ENCODE data around the gene B4GALT2. TPM values are rescaled to one million over a fixed set of nuclear protein-coding genes. Genes with fewer than 3 reads are reported as not detected.

B4GALT2 gene
- total RNA-seq, 4 donors from 2014 or later, result 8.2 to 28.9 (median 22.2) TPM

DNA sequence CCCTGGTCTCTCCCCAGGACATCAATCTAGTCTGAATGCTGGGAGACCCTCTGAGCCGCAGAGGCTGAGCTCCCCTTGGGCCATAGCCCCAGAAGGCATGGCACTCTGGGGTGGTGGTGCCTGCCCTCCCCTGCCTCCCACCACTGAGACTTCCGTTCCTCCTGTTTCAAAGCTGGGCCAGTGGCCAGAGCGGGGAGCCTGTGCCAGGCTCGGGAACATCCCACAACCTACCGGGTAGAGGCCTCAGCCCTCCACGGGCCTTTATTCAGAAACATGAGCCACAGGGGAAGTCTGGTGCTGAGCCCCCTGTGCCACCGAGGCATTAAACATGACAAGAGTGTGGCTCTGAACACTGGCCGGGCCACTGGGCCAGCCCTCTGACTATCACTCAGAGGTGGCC, 20.4 kb downstream of the B4GALT2 start:
- Histone ChIP-seq H3K9me3 (no peaks in the 10 kb centered on the region), H3K27ac (no peak overlapping the region), H3K27me3 (no peaks in the 10 kb centered on the region), H3K4me3 (no peak overlapping the region), H3K36me3 (peaks cover 0 to 9% (median 0%) of the 10 kb centered on the region in 3 donors), H3K4me1 (peaks cover 0 to 7% (median 0%) of the 10 kb centered on the region in 4 donors)
- no peak for TF ChIP-seq POLR2A (IDR thresholded peaks at IDR 0.05)
- DNase-seq, result no peak

GRCh38 chr1:44000122-44000665, 21.2 kb downstream of the B4GALT2 start:
- Histone ChIP-seq H3K4me3 (no peak overlapping the region), H3K9me3 (no peaks in the 10 kb centered on the region), H3K4me1 (peaks cover 0 to 7% (median 0%) of the 10 kb centered on the region in 4 donors), H3K27me3 (no peaks in the 10 kb centered on the region), H3K27ac (no peak overlapping the region), H3K36me3 (peaks cover 0 to 9% (median 0%) of the 10 kb centered on the region in 3 donors)
- no peak for DNase-seq
- no peak for TF ChIP-seq POLR2A (IDR thresholded peaks at IDR 0.05)
- no peak for TF ChIP-seq CTCF (IDR thresholded peaks at IDR 0.05)

DNA sequence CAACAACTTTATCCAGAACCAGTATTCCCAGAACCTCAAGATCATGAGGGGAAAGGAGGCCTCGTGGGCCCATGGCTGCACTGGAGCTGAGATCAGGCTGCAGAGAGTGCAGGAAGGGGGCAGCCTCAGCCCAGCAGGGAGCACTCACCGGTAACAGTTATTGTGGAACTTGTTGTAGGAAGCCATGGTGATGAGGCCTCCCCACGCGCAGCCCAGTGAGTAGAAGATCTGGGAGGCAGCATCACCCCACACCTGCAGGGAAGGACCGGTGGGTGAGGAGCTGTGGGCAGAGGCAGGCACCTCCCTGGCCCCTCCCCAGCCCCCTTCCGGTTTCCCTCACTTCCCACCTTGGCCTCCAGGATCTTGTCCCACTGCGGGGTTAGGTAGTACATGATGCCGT, 23.2 kb downstream of the B4GALT2 start:
- DNase-seq, result no peak
- TF ChIP-seq POLR2A (IDR thresholded peaks at IDR 0.05) (no peak), CTCF (IDR thresholded peaks at IDR 0.05) (no peak)
- H3K9me3 ChIP-seq, result no peaks in the 10 kb centered on the region
- peaks cover 0 to 9% (median 0%) of the 10 kb centered on the region in 3 donors for H3K36me3 ChIP-seq
- no peak overlapping the region for H3K27ac ChIP-seq
- peaks cover 0 to 10% (median 0%) of the 10 kb centered on the region in 4 donors for H3K4me1 ChIP-seq
- H3K4me3 ChIP-seq, result no peak overlapping the region
- no peaks in the 10 kb centered on the region for H3K27me3 ChIP-seq

- TF ChIP-seq POLR2A (IDR thresholded peaks at IDR 0.05), result no peak
- no peak for TF ChIP-seq CTCF (IDR thresholded peaks at IDR 0.05)
- Histone ChIP-seq H3K9me3 (no peaks in the 10 kb centered on the region), H3K27me3 (no peaks in the 10 kb centered on the region), H3K36me3 (peaks cover 0 to 9% (median 0%) of the 10 kb centered on the region in 3 donors), H3K4me1 (peaks cover 0 to 6% (median 0%) of the 10 kb centered on the region in 4 donors), H3K27ac (no peak overlapping the region), H3K4me3 (no peak overlapping the region)
- DNase-seq, result no peak
Observed at GRCh38 chr1:44002606-44003157, 23.7 kb downstream of the B4GALT2 start.

DNA sequence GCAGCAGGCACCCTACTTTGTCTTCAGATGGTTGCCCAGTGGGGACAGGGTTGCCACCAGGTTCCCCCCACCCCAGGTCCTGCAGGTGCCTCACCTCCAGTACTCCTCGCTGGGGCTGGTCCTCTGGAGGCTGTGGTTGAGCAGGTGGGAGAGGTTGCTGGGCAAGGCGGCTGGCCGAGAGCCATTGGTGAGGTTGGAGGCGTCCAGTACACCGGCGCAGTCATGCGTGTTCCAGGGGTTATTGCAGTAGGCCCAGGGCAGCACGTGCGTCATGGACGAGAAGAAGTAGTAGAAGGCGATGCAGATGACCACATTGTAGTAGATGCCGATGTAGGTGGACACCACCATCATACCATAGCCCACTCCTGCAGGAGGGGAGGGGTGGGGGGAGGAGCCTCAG, 29.2 kb downstream of the B4GALT2 start:
- TF ChIP-seq CTCF (IDR thresholded peaks at IDR 0.05), result no peak
- no peak for TF ChIP-seq POLR2A (IDR thresholded peaks at IDR 0.05)
- no peak for DNase-seq
- H3K9me3 ChIP-seq, result no peaks in the 10 kb centered on the region

DNA sequence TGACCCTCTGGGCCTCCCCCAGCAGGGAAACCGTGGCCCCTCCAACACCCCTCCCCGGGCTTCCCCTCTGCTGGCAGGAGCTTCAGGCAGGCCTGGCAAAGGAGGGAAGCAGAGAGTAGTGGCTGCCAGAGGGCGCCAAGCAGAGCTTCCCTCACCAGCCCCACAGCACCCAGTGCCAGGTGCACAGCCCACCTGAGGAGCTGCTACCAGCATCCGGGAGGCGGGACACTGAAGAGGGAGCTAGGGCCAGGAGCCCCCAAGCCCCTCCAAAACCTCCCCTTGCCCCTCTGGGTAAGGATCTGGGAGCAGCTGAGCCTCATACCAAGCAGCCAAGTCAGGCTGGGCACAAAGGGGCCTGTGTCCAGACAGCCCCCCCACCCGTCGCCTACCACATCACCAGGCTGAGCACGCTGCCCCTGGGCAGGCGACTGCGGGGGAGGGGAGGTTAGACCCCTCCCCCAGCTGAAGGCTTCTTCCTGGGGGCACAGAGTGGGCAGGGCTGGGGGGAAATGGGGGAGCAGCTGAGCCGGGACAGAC, 32.0 kb downstream of the B4GALT2 start:
- Histone ChIP-seq H3K4me3 (no peak overlapping the region), H3K4me1 (peaks cover 0 to 41% (median 0%) of the 10 kb centered on the region in 4 donors), H3K36me3 (no peaks in the 10 kb centered on the region), H3K9me3 (no peaks in the 10 kb centered on the region), H3K27ac (no peak overlapping the region), H3K27me3 (no peaks in the 10 kb centered on the region)
- DNase-seq, result no peak
- TF ChIP-seq CTCF (IDR thresholded peaks at IDR 0.05) (no peak), POLR2A (IDR thresholded peaks at IDR 0.05) (no peak)

More for the DNA sequence above, 29.2 kb downstream of the B4GALT2 start:
- no peak overlapping the region for H3K4me3 ChIP-seq
- no peaks in the 10 kb centered on the region for H3K27me3 ChIP-seq
- H3K4me1 ChIP-seq, result peaks cover 0 to 24% (median 0%) of the 10 kb centered on the region in 4 donors
- H3K36me3 ChIP-seq, result no peaks in the 10 kb centered on the region
- no peak overlapping the region for H3K27ac ChIP-seq

All from Peyer's patch (tissue), 4 donors.